RPMI8226 (cell line): ENCODE measurements around the gene MED12L.
A peak's percentile ranks its signal among the peaks of the same experiment; 100 is the strongest.

ENCODE experiments used
- DNase-seq: peaks from one replicate; pipeline ENCODE4 v3.0.0-alpha.2; 2015

Gene MED12L

DNA sequence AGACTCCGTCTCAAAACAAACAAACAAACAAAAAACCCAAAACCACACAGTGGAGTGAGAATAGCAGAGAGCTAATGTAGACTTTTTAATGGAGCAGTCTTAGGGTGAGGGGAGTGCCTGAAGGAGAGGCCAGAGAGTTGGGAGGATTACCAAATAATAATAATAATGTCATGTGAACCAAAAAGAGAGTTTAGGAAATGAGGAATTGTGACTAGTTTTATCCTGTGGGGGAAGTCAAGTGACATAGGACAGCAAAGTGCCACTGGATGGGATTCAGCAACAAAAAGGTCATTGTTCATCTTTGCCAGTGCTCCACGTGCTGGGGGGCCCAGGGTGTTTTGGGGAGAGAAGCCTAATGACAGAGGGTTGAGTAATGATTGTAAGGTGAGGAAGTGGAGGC is 218.3 kb downstream of the MED12L start:
- no peak for DNase-seq

DNA sequence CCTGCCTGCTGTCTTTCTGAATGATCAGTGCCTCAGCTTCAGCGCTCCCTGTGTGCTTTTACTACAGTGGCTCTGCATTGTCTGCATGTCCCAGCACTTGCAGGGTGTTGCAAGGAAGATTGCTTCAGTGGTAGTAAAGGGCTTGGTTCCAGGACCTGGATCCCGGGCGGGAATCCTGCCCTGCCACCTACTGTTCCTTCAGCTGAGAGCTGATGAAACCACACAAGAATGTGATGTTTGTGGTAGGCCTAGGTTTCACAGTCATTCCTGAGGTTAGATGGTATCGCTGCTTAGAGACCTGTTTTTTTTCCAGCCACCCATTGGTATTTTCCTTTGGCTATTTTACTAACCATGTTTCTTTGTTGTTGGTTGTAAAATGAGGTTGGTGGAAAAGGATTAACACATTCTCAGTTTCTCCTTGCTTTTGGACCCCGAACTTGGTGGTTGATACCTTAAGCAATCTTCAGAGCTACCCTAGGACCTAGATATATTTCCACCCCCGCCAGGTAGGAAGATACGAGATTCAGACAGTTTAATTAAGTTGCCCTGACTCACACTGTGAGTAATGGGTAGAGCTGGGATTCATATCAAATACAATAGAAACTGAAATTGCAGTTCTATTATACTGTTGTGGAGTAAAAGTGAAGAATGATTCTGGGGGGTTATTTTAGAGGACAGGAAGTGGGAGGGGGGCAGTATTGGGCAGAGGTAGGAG is 219.8 kb downstream of the MED12L start:
- no peak for DNase-seq

DNA sequence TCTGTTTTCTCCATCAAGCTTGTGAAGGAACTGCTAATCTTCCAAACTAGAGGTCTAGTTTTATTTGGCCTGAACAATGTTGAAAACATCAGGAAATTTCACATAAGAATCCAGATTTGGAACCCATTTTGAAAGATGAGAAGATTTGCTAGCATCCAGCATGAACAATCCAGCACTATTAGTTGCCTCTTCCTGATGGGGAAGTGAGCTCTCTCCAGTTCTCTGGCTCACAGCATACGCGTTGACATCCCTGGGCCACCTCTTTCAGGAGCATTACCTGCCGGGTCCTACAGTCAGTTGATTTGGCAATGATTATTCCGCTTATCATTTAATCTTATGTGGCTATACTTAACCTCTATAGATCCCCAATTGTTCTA is 220.3 kb downstream of the MED12L start:
- no peak for DNase-seq

DNA sequence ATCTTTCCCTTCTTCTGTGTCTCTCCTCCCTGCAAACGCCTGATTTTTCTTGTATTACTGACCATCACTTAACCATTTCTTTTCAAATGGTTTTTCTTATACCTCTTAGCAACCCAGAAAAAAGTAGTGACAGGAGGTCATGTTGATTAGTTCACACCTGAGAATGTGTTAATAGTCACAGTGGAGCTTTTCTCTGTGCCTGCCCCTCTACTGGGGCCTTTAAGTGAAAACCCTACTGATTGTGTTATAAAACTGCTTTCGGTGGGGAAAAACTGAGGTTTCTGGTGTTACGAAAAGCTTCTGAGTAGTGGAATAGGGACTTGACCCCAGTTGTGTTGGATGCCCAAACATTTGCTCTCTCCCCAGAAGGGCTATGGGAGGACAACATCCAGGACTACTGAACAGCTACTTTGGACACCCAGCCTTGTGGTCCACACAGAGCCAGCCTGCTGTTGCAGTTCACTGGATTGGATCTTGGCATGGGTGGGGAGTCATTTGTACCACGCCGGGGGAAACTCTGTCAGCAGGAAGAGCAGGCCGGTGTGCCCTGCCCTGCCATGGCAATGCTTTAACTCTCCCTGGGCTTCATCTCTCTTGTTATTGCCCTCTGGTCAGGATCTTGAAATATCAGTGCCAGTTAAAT is 220.8 kb downstream of the MED12L start:
- DNase-seq: no peak

DNA sequence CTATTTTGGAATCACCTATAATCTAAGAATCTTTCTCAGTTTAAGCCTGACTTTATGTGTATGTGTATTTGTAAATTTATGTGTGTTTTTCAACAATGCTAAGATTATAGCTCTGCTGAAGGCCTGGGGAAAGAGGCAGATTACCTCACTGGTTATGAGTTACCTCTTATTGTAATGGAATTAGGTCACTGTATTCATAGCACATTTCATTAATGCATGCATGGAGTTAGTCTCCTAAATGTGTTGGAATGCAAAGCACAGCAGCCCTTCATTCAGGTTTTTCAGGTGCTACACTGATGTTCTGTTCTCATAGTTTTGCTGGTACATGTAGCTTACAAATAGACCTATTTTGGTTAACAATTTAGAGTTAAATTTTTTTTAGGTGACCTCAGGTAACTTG is 221.7 kb downstream of the MED12L start:
- DNase-seq: no peak

DNA sequence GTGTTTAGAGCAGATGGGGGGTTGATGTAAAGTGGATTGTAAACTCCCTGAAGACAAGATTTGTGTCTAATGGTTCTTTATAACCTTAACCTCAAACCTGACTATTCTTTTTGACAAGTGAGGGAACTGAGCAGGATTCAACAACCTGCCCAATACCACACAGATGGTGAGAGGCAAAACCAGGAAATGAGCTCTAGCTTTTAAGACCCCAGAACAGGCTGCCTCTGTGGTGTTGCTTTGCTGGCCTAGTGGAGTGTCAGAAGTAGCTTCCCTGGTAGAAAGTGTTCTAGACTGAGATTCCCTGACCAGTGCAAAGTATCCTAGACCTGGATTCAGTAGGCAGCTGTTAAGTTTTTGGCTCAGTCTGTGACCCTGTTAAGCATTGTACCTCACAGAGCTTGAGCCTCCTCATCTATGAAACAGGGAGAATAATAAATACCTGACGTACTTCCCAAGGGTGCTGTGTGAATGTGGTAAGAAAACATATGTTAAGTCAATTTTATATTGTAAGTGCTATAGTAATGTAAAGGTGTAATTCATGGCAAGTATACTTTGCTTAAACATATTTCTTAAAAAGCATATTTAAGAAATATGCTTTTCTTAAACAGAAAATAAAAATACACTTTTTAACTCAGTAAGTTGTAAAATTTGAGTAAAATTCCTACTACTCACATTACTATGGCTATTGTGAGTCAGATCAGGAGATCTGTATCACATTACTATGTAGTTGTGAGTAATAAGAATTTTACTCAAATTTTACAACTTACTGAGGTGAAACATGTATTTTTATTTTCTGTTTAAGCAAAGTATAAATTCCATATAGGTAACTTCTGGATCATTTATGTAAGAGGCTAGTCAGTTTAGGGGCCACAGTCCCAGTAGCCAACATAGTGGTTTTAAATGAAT is 222.4 kb downstream of the MED12L start:
- no peak for DNase-seq

DNA sequence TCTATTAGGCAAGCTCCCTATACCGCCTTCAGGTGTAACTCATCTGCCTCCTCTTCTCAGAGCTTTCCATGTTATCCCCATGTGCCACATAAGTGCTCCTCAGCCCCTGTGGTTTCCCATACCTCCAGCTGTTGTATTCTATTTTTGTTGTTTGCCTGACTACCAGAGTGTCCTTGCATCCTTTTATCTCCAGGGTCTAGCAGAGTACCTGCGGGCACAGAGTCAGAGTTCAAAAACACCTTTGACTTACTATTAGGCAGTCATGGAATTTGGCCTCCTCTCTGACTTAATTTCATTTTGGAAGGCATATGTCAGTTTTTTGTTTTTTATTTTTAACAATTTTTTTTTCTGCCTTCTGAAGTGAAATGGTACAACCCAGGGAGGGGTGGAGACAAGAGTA is 224.1 kb downstream of the MED12L start:
- no peak for DNase-seq

DNA sequence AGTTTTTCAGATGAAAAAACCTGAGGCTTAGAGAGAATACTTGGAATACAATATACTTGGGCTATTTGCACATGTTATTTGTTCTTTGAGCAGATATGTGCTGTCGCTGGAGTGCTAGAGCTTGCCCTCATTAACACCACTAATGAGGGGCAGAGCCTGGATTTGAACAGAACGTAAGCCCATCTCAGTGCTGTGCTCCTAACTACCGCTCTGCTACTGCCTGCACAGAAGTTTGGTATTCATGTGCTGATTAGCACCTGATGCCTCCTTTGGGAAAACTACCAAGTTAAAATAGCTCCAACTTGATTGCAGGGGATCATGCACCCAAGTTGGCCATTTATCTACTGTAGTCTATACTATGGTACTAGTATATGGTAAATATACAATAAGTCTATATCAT is 227.5 kb downstream of the MED12L start:
- no peak for DNase-seq

DNA sequence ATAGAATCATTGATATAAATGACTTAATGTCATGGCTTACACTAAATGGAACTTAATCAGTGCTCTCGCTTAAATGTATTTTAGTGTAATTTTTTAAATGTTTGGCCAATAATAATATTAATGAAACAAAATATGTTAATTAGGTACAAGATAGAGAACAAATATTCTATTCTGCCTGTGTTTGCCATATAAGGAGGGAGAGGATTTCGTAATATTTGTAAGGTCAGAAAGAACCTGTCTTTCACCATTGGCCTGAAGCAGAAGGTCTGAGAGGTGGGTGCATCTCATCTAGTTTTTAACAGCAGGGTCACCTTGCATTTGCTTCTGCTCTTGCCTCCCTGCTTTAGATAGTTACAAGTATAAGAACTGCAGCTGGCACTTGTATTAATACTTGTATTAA is 228.7 kb downstream of the MED12L start:
- no peak for DNase-seq

DNA sequence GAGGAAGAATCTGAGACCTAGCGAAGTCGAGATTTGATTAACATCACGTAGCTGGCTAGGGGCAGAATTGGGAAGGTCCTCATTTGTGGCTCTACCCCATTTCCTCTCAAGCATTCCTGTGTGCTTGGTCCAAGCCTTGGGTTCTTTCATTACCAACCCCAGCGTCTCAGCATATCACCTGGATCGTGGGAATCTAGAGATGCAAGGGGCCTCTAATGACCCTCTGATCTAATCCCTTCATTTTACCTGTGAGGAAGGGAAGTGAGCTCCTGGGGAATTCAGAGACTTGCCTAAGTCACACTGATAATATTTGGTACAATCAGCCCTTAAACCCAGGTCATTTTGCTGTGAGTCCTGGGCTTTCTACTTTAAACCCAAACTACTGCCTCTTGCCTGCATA is 229.1 kb downstream of the MED12L start:
- DNase-seq: no peak

DNA sequence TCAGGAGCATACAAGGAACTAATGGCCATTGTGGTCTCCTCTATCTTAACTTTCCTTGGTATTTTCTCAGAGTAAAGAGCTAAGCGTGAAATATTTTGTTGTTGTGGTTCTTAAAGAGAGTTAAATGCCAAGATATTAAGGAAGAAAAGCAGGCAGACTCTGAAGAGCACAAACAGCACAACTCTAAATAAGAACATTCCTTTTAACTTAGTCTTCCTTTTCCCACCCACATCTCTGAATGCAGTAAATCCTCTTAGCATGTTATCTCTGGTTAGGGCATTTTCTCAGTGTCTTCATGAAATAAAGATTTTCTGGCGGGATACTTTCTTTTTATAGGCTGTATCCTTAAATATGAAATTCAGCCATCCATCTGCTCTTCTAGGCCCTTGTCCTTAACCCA is 229.7 kb downstream of the MED12L start:
- no peak for DNase-seq

DNA sequence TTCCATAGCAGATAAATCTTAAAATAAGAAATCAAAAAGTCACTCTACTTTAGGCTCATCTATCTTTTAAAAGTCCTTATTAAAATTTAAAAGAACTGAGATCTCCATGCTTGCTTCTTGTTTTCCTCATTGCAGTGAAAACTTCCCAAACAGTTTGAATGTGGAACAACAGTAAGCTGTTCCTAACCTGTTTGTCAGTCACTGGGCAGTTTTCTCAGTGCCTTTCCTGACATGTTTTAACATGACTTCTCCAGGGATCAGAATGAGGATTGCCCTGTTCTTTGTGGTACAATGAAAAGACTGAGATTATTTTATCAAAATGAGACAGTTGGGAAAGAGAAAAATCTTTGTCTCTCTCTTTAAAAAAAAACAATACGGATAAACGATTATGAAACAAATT is 230.4 kb downstream of the MED12L start:
- DNase-seq: no peak

DNA sequence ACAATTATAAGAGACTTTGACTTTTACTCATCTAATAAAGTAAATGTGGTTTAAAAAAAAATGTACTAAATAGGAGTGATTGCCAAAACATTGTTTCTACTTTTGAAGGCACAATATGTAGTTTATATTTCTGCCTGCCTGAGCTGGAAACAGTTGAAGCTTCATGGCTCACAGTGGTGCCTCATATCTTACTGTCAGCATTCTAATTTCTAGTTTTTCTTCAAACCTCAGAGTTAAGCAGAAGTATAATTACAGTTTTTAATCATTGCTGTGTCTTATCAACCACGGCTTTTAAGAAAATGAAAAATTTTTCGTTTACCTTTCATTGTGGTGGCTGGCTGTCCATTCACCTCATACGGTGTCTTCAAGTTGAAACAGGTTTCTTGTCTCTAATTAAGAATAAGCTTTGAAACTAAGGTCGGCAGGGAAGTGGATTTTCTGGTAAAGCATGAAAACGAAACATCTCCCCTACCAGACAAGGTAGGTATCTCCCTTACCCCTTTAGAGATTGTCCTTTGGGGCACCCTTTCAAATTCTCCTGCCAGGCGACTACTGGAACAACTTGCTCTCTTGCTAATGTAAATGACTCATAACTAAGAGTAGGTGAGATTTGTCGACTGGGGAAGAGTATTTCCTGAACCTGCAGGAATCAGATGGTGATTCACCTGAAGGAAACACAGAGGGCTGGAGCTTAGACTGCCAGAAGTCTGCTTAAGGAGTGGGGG is 231.0 kb downstream of the MED12L start, which contains the start of gene GPR87:
Gene GPR87 (minus strand): TSS at position 554 of the 725 bp plus-strand sequence. CDS start 16,720 bp downstream, outside the sequence.
- DNase-seq: no peak

DNA sequence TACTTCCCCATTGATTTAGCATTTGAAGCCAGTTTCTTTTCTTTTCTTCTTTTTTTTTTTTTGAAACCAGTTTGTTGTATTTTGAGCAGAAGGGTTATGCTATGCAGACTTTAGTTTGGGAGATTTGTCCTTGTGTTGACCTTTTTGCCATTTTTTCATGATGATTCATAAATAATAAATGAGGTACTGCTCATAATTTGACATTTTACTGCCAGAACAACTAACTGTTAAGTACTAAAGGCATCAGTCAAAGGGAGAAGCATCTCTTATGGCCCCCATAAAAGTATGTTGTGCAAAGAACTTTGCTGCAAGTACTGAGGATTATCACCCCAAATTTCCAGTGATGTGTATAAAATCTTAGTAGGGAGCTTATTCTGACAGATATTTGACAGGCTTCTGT is 232.8 kb downstream of the MED12L start:
- DNase-seq: no peak

DNA sequence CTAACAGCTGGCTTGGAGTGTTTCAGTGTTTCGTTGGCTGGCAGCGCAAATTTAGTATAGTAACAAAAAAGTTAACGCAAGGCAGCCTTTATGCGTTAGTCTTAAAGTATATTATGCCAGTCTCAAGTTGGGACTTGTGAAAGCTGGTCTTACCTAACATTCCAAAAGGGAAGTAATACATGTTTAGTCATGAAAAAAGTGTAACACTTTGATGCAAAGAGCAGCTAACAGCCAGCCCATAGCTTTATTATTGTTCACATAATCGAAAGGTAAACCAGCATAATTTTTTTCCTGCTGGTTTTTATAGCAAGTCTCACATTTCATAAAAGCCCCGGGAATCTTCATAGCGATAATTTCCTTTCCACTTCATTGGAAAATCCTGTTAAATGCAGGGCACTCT is 233.5 kb downstream of the MED12L start:
- no peak for DNase-seq

DNA sequence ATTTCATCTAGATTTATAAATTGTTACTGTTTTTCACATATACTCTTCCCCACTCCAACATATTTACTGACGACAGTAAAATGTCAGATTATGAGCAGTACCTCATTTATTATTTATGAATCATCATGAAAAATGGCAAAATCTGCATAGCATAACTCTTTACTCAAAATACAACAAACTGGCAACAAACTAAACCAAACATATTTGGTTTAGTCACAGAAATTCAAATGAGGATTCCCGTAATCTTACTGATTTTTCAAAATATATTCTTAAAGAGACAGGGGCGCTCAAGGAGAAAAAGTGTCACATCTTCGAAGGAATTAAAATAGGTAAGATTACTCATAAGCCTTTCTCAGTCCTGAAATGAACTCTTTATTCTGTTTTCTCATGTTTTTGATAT is 234.2 kb downstream of the MED12L start:
- no peak for DNase-seq

DNA sequence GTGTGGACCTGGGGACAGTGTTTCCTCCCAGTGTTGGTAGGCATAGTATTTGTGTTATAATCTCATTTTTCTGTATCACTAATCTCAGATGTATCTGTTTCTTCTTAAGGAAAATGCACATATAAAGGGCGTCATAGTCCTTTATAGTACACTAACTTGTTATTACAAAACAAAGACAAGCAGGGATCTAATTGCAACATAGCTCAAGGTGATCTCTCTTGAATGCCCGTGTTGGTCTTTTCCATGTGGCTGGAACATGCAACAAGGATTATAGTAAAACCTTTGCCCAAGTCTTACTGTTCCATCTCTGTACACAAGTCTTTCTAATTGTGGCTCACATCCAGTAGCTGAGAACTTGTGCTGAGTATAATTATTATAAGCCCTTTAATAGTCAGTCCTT is 234.7 kb downstream of the MED12L start:
- no peak for DNase-seq

DNA sequence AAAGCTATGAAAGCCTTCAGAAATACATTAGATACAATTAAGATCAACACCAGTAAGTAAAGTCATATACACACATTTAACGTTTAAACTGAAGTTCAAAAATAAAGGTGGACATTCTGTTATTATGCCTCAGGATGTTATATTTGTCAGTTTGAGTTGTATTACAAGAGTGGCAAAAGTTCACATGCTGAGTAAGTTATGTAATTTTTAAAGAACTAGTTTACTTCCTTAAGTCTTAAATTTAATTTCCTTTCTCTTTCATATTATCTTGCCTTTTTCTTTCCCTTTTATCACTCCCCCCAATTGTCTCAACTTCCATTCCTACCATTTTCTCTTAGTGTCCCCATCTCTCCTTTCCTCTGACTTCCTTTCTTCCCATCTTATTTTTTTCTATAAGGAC is 236.1 kb downstream of the MED12L start:
- DNase-seq: no peak

DNA sequence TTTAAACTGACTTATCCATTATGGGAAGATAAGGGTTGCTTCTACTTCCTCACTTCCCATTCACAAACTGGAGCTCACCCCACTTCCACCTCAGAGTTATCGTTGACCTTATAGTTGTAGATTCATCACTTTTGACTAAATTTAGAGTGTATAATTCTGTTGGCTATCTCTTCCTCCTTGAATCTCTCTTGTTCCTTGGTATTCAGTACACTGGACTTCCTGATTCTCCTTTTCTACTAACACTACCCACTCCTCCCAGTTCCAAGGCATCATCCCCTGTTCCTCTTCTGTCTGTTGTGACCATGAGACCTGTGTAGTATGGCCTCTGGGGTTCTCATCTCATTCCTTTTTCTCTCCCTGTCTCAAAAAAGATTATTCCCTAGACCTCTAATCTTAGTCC is 237.0 kb downstream of the MED12L start:
- no peak for DNase-seq

DNA sequence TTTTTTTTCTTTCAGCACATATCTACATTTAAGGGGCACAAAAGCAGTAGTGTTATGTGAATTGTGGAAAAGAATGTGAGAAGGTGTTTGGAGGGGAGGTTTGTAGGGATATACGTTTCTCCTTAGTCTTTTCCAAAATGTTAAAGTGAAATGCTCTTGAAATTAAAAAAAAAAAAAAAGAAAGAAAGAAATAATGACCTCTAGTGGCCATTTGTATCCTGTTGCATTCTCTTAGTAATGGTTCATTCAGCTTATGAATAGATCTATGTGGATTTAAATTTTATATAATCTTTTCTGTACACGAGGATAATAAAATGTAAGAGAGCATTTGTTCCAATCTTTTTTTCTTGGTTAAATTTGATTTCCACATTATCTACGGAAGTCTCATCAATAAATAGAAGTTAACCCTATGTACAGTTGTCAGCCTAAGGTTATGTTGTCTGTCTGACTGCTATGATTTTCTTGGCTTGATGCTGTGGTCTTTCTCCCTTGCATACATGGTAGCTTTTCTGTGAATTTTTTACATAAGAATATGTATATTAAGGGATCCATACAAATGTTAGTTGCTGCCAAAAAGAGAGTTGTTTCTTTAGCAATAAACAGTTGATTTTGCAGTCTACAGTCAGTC is 242.2 kb downstream of the MED12L start:
- DNase-seq: peak; percentile 18

DNA sequence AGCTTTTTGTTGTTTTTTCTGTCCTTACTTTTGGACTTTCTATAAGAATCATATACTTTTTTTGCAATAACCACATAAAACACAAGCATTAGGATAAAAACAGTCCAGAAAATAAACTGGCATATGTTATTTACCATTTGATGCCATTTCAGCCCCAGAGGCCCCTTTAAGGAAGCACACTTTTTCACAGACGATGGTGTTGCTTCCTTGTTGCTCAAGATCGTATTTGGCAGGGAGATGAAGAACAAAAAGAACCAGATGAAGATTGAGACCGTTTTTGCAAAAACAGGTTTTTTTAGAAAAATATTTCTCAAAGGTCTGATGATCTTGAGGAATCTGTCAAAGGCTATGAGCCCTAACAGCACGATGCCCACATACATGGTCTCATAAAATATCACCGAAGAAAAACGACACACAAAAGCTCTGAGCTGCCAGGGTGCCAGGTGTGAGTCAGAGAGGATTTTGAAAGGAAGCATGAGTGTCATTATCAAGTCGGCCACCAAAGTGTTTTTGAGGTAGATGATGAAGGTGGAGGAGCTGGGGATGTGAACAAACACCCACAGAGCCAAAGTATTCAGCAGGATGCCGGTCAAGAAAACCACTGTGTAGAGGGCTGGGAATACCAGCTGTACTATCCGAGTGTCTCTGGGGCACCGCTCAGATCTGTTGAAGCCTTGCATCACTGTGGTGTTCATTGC is 243.0 kb downstream of the MED12L start:
- DNase-seq: no peak

DNA sequence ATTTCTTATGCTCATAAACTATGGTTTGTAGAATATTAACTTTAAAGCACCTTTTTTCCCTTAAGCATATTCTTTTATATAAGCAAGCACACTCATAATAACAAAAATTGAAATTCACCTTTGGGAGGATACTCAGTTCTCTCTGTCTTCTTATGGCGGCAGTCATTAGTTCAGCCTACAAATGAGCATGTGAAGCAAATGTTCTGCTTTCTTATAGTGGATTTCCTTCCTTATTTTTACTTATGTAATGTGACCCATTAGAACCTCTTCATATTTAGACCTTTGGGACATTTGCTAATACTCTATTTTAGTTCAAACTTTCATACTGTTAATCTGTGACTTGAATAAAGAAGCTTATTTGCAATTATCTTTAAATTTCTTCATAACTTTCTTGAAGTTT is 243.9 kb downstream of the MED12L start, which contains the start of gene P2RY13:
Gene P2RY13 (minus strand): TSS at position 187 of the 400 bp plus-strand sequence. CDS start 21 bp downstream, at position 166.
- DNase-seq: no peak
